ENCODE measurements around the gene ITGB5.

GRCh38 chr3:124777762-124778470 lies 109.2 kb downstream of the ITGB5 start:
- TF ChIP-seq CTCF (IDR thresholded peaks at IDR 0.05) (no peak), EP300 (IDR thresholded peaks at IDR 0.05) (no peak), POLR2A (IDR thresholded peaks at IDR 0.05) (no peak)
